HG03159 (cell line): ENCODE measurements around the gene BRMS1.

ENCODE experiments used
- ATAC-seq: cut with Tn5 transposase; IDR thresholded peaks from one replicate; pipeline ENCODE4 v1.9.1; 2021; ENCODE audit warnings: mild to moderate bottlenecking, moderate library complexity; ENCODE audit not compliant: unreplicated experiment

BRMS1 gene

DNA sequence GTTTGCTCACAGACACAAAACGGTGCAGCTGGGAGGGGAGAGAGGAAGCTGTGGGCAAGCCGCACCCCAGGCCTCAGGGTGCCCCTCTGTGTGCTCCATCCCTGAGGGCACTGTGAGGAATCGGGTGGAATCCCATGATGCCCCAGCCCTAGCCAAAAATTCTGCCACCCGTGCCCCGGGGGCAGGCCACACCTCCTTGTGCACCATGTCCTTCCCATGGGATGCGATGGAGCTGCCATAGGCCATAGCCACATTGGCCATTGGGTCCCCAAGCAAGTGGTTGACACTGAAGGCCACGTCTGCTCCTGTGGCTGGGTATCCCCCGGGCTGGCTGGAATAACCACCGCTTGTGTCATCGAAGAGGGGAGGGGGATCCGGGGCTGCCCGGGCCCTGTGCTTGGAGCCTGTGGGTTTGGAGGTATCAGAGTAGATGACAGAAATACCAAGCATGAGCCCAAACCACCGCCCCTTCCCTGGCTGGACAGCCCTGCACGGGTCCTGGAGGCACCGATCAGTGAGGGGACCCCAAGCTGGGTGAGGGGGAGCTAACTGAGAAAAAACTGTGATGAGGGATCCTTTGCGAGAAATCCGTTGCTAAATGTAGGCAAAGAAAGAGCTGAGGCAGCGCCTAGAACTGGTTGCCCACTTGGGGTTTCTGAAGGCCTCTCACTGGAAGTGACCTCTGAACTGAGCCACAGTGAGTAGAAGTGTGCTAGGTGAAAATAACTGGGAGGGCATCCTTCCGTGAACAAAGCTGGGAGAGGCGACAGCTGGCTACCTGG is 56.8 kb downstream of the BRMS1 start:
- ATAC-seq = no peak
